Hepatocyte (in vitro differentiated cells): ENCODE measurements around the gene PF4V1. TPM values are rescaled to one million over a fixed set of nuclear protein-coding genes. Genes with fewer than 3 reads are reported as not detected.
A peak's percentile ranks its signal among the peaks of the same experiment; 100 is the strongest.

Experiments
- DNase-seq: peaks from one replicate; pipeline ENCODE4 v3.0.0-alpha.2; 2016; ENCODE audit warnings: low spot score
- H2AFZ ChIP-seq: fragments of 200-600 bp; sonication (generic); 2 replicates; pipeline ENCODE4 v1.6.0; 2016; ENCODE audit warnings: antibody characterized with exemption, mild to moderate bottlenecking
- H3K27ac ChIP-seq: fragments of 200-600 bp; sonication (generic); 2 replicates; pipeline ENCODE4 v1.5.1; 2016; ENCODE audit warnings: mild to moderate bottlenecking
- H3K27me3 ChIP-seq: fragments of 200-600 bp; sonication (generic); 2 replicates; pipeline ENCODE4 v1.6.1; 2016
- H3K36me3 ChIP-seq: fragments of 200-600 bp; sonication (generic); replicated peaks from 2 replicates; pipeline ENCODE4 v1.5.1; 2016; ENCODE audit warnings: low read depth; ENCODE audit not compliant: insufficient read depth
- H3K4me1 ChIP-seq: fragments of 200-600 bp; sonication (generic); 2 replicates; pipeline ENCODE4 v1.5.1; 2016; ENCODE audit warnings: mild to moderate bottlenecking, moderate library complexity; ENCODE audit not compliant: insufficient read depth
- H3K4me2 ChIP-seq: fragments of 200-600 bp; sonication (generic); 2 replicates; pipeline ENCODE4 v1.6.0; 2016
- H3K4me3 ChIP-seq: fragments of 200-600 bp; sonication (generic); 2 replicates; pipeline ENCODE4 v1.5.1; 2016; ENCODE audit warnings: mild to moderate bottlenecking
- H3K79me2 ChIP-seq: fragments of 200-600 bp; sonication (generic); 2 replicates; pipeline ENCODE4 v1.6.0; 2017; ENCODE audit warnings: mild to moderate bottlenecking
- H3K9me2 ChIP-seq: fragments of 200-600 bp; sonication (generic); replicated peaks from 2 replicates; pipeline ENCODE4 v1.6.0; 2017; ENCODE audit warnings: mild to moderate bottlenecking; ENCODE audit not compliant: insufficient read depth
- H3K9me3 ChIP-seq: fragments of 200-600 bp; sonication (generic); 2 replicates; pipeline ENCODE4 v1.5.1; 2016; ENCODE audit warnings: low read depth, mild to moderate bottlenecking
- H4K20me1 ChIP-seq: fragments of 200-600 bp; sonication (generic); 2 replicates; pipeline ENCODE4 v1.6.0; 2016; ENCODE audit warnings: mild to moderate bottlenecking; ENCODE audit not compliant: insufficient read depth, poor library complexity, severe bottlenecking
- CTCF ChIP-seq: fragments of 200-600 bp; sonication (generic); IDR thresholded peaks from 2 replicates; pipeline ENCODE4 v1.5.1; 2016; ENCODE audit warnings: antibody characterized with exemption, mild to moderate bottlenecking; ENCODE audit not compliant: poor library complexity
- EZH2 ChIP-seq: fragments of 200-600 bp; sonication (generic); IDR thresholded peaks from 2 replicates; pipeline ENCODE4 v1.6.1; 2016; ENCODE audit warnings: antibody characterized with exemption, mild to moderate bottlenecking, borderline replicate concordance
- EZH2phosphoT487 ChIP-seq: fragments of 200-600 bp; sonication (generic); IDR thresholded peaks from one replicate; pipeline ENCODE4 v1.6.1; 2018; ENCODE audit warnings: antibody characterized with exemption, mild to moderate bottlenecking, low read depth, moderate library complexity; ENCODE audit not compliant: unreplicated experiment, severe bottlenecking
- WGBS: methylation state at CpG from one replicate; pipeline ENCODE4 v1.1.6; 2016; ENCODE audit warnings: low lambda C conversion rate; ENCODE audit errors: missing lambda C conversion rate; 5-methylcytosine and 5-hydroxymethylcytosine counted together
- polyA plus RNA-seq: library from polyadenylated mRNA; unstranded; fragments of >200 nt; fragmentation: Nextera tagmentation; extraction: Ambion mirVana; gene quantifications from 2 replicates; pipeline ENCODE4 v1.2.1, GENCODE V29; 2016
- total RNA-seq: library from RNA; depleted of rRNA; stranded (reverse); fragments of >200 nt; gene quantifications from 2 replicates; pipeline ENCODE4 v1.2.3, GENCODE V29; 2014

PF4V1 gene
- total RNA-seq, result not detected in 2 replicates
- not detected in 2 replicates for polyA plus RNA-seq

GRCh38 chr4:73853246-73853704 is at the start of gene PF4V1:
TSS of gene PF4V1 (plus strand) at chr4:73853296. CDS start at chr4:73853363, 67 bp downstream.
- WGBS, result 32% methylated on average over 22 of the region's 22 CpGs
- Histone ChIP-seq H3K4me3 (no peak within 1 kb of the TSS), H3K79me2 (no peaks in the 10 kb centered on the region), H3K27me3 (peaks cover 27% of the 10 kb centered on the region), H3K4me1 (no peaks in the 10 kb centered on the region), H2AFZ (peak within 1 kb of the TSS; percentile 49), H3K9me2 (no peaks in the 10 kb centered on the region), H3K27ac (no peak within 1 kb of the TSS), H3K9me3 (no peaks in the 10 kb centered on the region), H4K20me1 (no peaks in the 10 kb centered on the region), H3K4me2 (peak within 1 kb of the TSS; percentile 72), H3K36me3 (no peaks in the 10 kb centered on the region)
- peak; percentile 14 for TF ChIP-seq CTCF
- no peak for TF ChIP-seq EZH2phosphoT487
- DNase-seq, result peak; percentile 26

GRCh38 chr4:73810191-73810590 is 42.9 kb upstream of the PF4V1 start:
- no peaks in the 10 kb centered on the region for H3K27me3 ChIP-seq
- no peak overlapping the region for H3K27ac ChIP-seq
- no peak for DNase-seq
- no peaks in the 10 kb centered on the region for H3K9me3 ChIP-seq
- no peak overlapping the region for H3K4me2 ChIP-seq
- no peaks in the 10 kb centered on the region for H4K20me1 ChIP-seq
- no peaks in the 10 kb centered on the region for H3K36me3 ChIP-seq
- TF ChIP-seq EZH2phosphoT487 (no peak), CTCF (no peak), EZH2 (no peak)
- H3K4me3 ChIP-seq, result no peak overlapping the region
- no peaks in the 10 kb centered on the region for H3K4me1 ChIP-seq
- H3K9me2 ChIP-seq, result no peaks in the 10 kb centered on the region
- 87% methylated on average over 3 of the region's 3 CpGs for WGBS
- H3K79me2 ChIP-seq, result no peaks in the 10 kb centered on the region
- H2AFZ ChIP-seq, result no peak overlapping the region

- no peak overlapping the region for H3K27ac ChIP-seq
- 67% methylated on average over 1 of the region's 1 CpG for WGBS
- no peaks in the 10 kb centered on the region for H4K20me1 ChIP-seq
Measured at GRCh38 chr4:73811841-73812240, 41.3 kb upstream of the PF4V1 start.

More at GRCh38 chr4:73811841-73812240, 41.3 kb upstream of the PF4V1 start:
- no peaks in the 10 kb centered on the region for H3K4me1 ChIP-seq
- DNase-seq, result no peak
- no peaks in the 10 kb centered on the region for H3K79me2 ChIP-seq
- no peak overlapping the region for H3K4me2 ChIP-seq
- H3K4me3 ChIP-seq, result no peak overlapping the region
- H2AFZ ChIP-seq, result no peak overlapping the region
- TF ChIP-seq EZH2phosphoT487 (no peak), CTCF (no peak), EZH2 (no peak)
- H3K9me2 ChIP-seq, result no peaks in the 10 kb centered on the region
- no peaks in the 10 kb centered on the region for H3K27me3 ChIP-seq
- no peaks in the 10 kb centered on the region for H3K36me3 ChIP-seq
- no peaks in the 10 kb centered on the region for H3K9me3 ChIP-seq
